SJSA1 (cell line): ENCODE results near the gene PSMB3. TPM values are rescaled to one million over a fixed set of nuclear protein-coding genes. Genes with fewer than 3 reads are reported as not detected.

ENCODE experiments used
- DNase-seq, 2 experiments: peaks; one replicate each; pipeline ENCODE4 v3.0.0-alpha.2; 2015 to 2020; ENCODE audit warnings: low spot score in 2 of 2, low read depth in 1 of 2
- H3K27ac ChIP-seq: fragments of 250-450 bp; sonication (Bioruptor Pico); 2 replicates; pipeline ENCODE4 v1.5.1; 2020; ENCODE audit warnings: mild to moderate bottlenecking, moderate library complexity
- H3K27me3 ChIP-seq: fragments of 250-450 bp; sonication (Bioruptor Pico); replicated peaks from 2 replicates; pipeline ENCODE4 v1.5.1; 2020; ENCODE audit warnings: mild to moderate bottlenecking, moderate library complexity
- H3K36me3 ChIP-seq: fragments of 250-450 bp; sonication (Bioruptor Pico); 2 replicates; pipeline ENCODE4 v1.5.1; 2020; ENCODE audit warnings: mild to moderate bottlenecking
- H3K4me1 ChIP-seq: fragments of 250-450 bp; sonication (Bioruptor Pico); replicated peaks from 2 replicates; pipeline ENCODE4 v1.6.1; 2021; ENCODE audit warnings: mild to moderate bottlenecking
- H3K4me3 ChIP-seq: fragments of 250-450 bp; sonication (Bioruptor Pico); 2 replicates; pipeline ENCODE4 v1.5.1; 2020; ENCODE audit warnings: mild to moderate bottlenecking
- H3K9me3 ChIP-seq: fragments of 250-450 bp; sonication (Bioruptor Pico); replicated peaks from 2 replicates; pipeline ENCODE4 v1.5.1; 2020; ENCODE audit warnings: mild to moderate bottlenecking
- total RNA-seq: library from RNA; depleted of rRNA; stranded (reverse); fragments of >200 nt; shearing (Covaris generic); gene quantifications from 2 replicates; pipeline ENCODE4 v1.2.3, GENCODE V29; 2014

PSMB3 gene
- total RNA-seq, 1 experiment from 2014 or later: 297 TPM

DNA sequence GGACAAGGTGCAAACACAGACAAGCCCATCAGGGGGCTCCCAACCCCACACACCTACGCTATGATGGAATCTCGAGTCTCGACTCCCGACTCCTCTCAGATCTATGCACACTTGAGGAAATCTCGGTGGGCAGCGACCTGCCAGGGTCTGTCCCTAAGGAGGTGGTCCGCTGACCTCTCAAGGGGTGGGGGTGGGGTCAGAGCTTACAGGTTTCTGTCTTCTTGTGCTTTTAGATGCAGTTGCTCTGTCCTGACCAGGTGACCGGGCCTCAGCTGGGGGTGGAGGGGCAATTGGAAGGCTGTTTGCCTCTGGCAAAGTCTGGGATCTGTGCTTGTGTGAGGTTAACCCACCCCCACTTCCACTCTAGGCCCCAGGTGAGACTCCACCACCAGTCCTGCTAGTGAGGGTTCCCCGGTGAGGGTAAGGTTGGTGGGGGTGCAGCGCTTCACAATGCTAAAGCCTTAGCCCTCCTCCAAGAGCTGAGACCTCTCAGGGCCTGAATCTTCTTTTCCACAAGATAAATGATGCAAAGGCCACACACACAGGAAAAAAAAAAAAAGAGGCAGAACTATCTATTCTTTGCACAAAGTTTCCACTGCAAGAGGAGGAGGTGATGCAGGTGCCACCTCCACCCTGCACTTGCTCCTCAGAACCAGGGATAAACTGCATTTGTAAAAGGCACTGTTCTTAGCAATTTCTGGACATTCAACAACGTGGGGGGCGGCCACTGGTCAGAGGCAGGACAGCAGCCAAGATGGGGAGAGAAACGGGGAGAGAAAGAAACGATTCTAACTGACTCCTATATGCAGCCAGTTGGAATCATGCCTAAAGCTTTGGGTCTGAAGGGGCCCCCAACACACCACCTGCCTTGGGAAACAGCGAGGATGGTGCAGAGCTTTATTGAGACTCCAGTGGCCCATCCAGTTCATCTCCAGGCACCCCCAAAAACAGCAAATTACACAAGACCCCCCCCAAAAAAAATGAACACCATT, 18.3 kb upstream of the PSMB3 start:
- no peak for DNase-seq
- Histone ChIP-seq H3K27me3 (no peaks in the 10 kb centered on the region), H3K4me1 (peaks cover 28% of the 10 kb centered on the region), H3K9me3 (no peaks in the 10 kb centered on the region), H3K36me3 (peaks cover 82% of the 10 kb centered on the region), H3K4me3 (no peak overlapping the region), H3K27ac (no peak overlapping the region)

DNA sequence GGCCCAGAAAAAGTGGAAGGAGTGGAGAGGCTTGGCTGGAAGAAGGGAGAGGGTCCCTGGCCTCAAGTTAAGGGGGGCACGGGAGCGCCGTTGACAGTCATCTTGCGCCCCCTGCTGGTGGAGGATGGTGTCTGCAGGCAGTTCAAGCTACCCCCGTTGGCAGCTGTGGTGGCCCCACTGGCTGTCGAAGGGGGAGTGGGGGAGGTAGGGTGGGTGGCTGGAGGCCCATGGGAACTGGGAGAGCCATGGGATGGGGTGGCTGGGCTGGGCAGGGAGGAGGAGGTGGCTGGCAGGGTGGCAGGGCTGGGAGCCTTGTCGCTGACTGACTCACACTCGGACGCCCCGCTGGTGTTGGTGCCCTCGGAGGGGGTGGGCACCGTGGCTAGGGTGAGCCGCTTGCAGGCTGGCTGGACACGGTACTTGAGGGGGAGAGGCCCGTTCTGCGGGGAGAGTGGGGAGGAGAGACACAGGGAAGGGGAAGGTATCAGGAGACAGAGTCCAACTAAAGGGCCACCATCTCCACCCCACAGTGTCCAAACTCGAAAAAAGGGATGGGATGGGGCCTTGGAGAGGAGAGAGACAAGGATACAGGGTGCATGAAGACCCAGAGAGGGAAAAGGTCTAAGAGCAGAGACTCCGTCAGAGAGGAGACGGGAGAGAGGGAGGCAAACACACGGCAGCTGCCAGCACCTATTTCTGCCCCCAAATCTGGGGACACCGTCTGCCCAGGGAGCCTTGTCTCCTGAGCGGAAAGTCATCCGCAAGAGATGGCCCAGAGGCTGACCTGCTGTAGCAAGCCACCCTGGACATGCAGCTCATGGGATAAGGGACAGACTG, 17.2 kb upstream of the PSMB3 start:
- peaks cover 22% of the 10 kb centered on the region for H3K4me1 ChIP-seq
- peak; percentile 30 to 68 for DNase-seq
- H3K9me3 ChIP-seq: no peaks in the 10 kb centered on the region
- H3K4me3 ChIP-seq: no peak overlapping the region
- H3K27me3 ChIP-seq: no peaks in the 10 kb centered on the region
- H3K36me3 ChIP-seq: peaks cover 88% of the 10 kb centered on the region
- no peak overlapping the region for H3K27ac ChIP-seq

DNA sequence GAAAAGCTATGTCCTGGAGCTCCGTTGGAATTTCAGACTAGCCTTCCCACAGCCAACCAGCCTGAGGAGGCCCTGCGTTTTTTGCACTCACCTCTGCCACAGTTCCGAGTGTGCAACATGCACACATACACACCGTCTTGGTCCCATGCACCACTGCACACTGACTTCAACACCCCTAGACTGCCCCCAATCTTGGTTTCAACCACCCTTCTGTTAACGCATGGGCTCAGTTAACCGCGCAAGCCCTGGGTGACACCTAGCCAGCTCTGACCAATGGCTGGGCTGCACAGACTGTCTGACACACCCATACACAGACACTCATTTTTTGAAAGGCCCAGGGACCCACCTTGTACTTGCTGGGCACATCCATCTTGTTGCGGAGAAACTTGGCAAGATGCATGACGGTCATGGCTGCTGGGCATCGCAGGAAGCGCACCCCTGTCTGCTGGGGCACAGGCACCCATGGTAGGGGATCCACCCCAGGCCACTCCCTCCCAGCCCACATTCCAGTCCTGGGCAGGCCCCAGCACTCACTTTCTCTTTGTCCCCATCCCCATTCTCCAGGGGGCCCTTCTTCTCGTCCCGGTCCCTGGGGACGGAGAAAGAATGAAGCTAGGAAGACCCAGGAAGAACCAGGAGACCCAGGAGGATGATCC, 14.4 kb upstream of the PSMB3 start:
- Histone ChIP-seq H3K36me3 (peaks cover 67% of the 10 kb centered on the region), H3K9me3 (no peaks in the 10 kb centered on the region), H3K27ac (no peak overlapping the region), H3K4me1 (peaks cover 5% of the 10 kb centered on the region), H3K27me3 (no peaks in the 10 kb centered on the region), H3K4me3 (no peak overlapping the region)
- DNase-seq: no peak

DNA sequence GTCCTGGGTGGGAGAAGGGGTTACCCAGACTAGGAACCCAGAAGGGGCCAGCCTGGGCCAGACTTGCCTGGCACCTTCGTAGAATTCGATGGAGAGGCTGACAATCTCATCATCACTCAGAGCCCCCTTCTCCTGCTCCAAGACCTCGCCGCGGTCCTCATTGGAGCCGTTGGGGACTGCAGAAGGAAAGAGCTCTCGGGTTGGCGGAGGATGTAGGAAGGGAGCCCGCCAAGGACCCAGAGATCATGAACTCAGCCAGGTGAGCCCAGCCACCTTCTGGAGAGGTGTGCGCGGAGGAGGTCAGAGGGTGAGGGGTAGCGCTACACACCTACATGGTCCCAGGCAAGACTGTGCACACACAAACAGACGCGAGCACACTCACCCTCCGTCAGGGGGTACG, 13.9 kb upstream of the PSMB3 start:
- no peak for DNase-seq
- Histone ChIP-seq H3K36me3 (peaks cover 62% of the 10 kb centered on the region), H3K9me3 (no peaks in the 10 kb centered on the region)

DNA sequence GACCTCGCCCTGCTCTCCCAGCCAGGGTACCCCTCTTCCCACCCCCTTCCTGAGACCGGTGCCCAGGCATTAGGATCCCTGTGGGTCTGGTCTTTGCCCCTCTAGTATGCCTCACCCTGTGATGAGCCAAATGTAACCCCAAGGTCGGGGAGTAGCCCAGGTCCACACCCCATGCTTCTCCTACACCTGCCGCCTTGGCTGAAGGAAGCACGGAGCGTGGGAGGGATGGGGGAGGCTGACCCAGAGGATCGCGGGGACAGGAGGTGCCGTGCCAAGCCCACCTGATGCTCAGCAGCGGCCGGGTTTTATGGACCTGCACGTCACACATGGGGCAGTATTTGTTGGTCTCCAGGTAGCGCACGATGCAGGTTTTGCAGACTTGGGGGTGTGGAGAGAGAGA, 13.2 kb upstream of the PSMB3 start:
- Histone ChIP-seq H3K9me3 (no peaks in the 10 kb centered on the region), H3K4me1 (peaks cover 5% of the 10 kb centered on the region), H3K27me3 (no peaks in the 10 kb centered on the region), H3K4me3 (no peak overlapping the region), H3K36me3 (peaks cover 59% of the 10 kb centered on the region), H3K27ac (no peak overlapping the region)
- DNase-seq: no peak

More for the DNA sequence above, 13.9 kb upstream of the PSMB3 start:
- Histone ChIP-seq H3K27me3 (no peaks in the 10 kb centered on the region), H3K27ac (no peak overlapping the region), H3K4me3 (no peak overlapping the region), H3K4me1 (peaks cover 5% of the 10 kb centered on the region)

DNA sequence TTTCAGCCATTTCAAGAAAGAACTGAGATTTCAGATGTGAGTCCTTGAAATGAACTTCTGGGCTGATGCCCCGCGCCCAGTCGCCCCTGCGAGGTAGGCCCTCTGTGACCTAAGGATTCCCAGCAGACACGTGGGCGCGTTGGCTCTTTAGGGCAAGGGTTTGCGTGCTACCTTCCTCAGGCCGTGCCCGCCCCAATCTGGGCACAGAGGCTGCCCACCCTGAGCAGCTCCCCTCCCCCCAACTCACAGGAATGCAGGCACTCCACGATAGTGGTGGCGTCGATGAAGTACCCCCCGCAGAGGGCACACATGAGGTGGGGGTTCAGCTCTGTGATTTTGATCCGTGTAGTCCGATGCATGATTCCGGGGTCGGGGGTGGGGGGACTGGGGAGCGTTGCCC, 12.5 kb upstream of the PSMB3 start:
- Histone ChIP-seq H3K27me3 (no peaks in the 10 kb centered on the region), H3K4me1 (peaks cover 5% of the 10 kb centered on the region), H3K36me3 (peaks cover 57% of the 10 kb centered on the region), H3K9me3 (no peaks in the 10 kb centered on the region), H3K4me3 (no peak overlapping the region), H3K27ac (no peak overlapping the region)
- DNase-seq: no peak

DNA sequence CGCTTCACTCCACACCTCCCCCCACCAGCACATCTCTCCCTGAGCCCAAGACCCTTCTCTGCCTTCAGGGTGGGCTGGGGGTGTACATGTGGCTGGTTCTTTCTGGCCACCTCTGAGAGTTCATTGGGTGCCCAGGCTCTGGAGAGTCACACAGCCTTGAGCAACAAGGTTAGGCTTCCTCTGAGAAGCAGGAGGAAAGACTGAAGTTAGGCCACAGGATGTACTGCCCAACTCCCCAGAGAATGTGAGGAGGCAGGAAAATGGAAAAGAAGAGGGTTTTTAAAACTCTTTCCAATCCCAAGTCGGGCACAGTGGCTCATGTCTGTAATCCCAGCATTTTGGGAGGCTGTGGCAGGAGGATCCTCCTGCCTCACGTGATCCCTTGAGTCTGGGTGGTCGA, 11.7 kb upstream of the PSMB3 start:
- Histone ChIP-seq H3K4me1 (no peaks in the 10 kb centered on the region), H3K4me3 (no peak overlapping the region), H3K36me3 (peaks cover 53% of the 10 kb centered on the region), H3K27me3 (no peaks in the 10 kb centered on the region), H3K9me3 (no peaks in the 10 kb centered on the region), H3K27ac (no peak overlapping the region)
- no peak for DNase-seq

DNA sequence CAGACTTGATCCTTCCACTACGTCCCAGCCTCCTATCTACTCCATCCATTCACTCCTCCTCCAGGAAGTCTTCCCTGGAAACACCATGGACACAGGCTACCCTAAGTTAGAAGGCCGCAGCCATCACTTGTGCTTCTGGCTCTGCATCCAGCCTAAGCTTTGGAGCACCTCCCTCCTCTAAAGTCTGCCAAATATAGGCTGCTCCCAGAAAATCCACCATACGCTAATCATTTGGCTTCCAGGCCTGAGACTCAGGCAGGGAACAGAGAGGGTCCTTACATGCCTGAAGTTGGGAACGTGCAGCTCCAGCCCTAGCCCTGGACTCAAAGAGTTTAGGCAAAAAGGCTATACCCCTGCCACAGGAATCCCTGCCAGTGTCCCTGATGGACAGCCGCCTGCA, 11.1 kb upstream of the PSMB3 start:
- H3K4me3 ChIP-seq: no peak overlapping the region
- no peak overlapping the region for H3K27ac ChIP-seq
- DNase-seq: no peak
- no peaks in the 10 kb centered on the region for H3K27me3 ChIP-seq
- no peaks in the 10 kb centered on the region for H3K9me3 ChIP-seq
- H3K4me1 ChIP-seq: peaks cover 3% of the 10 kb centered on the region
- peaks cover 46% of the 10 kb centered on the region for H3K36me3 ChIP-seq

DNA sequence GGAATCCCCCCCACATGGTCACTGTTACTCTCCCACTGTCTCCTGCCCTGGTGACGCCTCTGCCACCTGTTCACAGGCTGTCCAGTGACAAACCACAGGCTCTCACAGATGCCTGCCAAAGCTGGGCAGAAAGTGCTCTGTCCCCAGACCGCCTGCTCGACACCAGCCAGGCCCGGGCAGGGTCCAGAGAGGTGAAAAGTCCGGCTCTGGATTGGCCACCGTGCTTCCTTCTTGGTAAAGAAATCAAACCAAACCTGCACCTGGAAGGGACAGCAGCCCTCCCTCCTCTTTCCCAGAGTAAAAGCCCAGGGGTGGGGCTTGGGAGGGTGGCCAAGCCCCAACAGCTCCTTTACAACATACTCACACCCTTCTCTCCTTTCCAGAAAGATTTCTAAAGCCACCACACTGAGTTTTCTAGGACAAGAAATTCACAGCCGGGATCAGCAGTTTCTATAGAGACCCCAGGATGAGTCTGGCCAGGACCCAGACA, 10.6 kb upstream of the PSMB3 start:
- Histone ChIP-seq H3K27me3 (no peaks in the 10 kb centered on the region), H3K27ac (no peak overlapping the region), H3K9me3 (no peaks in the 10 kb centered on the region), H3K4me3 (no peak overlapping the region), H3K4me1 (peaks cover 8% of the 10 kb centered on the region), H3K36me3 (peaks cover 41% of the 10 kb centered on the region)
- DNase-seq: no peak

DNA sequence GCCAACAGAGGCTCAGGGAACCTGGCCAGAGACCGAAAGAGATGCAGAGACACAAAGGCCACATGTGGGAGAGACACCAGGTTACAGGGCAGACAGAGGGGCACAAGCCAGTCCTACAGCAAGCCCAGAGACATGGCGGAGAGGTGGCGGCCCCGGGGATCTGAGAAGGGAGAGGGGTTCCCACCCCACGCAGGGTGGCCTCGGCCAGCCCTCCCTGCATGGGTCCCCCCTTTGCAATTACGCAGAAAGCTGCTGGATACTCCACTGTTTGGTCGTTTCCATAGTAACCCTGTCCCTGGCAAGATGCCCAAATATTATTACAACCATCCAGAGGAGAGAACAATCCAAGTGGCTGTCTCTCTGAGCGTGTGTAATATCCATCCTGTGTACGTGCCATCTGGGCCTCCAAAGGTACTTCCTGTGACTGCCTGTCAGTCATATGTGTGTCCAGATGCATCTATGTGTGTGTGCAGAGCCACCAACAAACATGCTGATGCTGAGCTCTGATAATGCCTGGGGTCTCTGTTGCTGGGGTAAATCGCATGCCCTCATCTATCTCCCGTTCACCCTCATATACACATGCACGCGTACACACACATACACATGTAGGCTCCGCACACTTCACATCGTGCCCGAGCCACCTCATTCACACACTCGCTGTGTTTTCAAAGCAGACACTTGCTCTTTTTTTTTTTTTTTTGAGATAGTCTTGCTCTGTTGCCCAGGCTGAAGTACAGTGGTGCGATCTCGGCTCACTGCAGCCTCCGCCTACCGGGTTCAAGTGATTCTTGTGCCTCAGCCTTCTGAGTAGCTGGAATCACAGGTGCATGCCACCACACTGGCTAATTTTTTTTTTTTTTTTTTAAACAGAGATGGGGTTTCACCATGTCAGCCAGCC, 9.9 kb upstream of the PSMB3 start:
- H3K4me3 ChIP-seq: no peak overlapping the region
- no peak for DNase-seq
- H3K27ac ChIP-seq: no peak overlapping the region
- H3K36me3 ChIP-seq: peaks cover 37% of the 10 kb centered on the region
- H3K27me3 ChIP-seq: no peaks in the 10 kb centered on the region
- H3K4me1 ChIP-seq: peaks cover 10% of the 10 kb centered on the region
- no peaks in the 10 kb centered on the region for H3K9me3 ChIP-seq

DNA sequence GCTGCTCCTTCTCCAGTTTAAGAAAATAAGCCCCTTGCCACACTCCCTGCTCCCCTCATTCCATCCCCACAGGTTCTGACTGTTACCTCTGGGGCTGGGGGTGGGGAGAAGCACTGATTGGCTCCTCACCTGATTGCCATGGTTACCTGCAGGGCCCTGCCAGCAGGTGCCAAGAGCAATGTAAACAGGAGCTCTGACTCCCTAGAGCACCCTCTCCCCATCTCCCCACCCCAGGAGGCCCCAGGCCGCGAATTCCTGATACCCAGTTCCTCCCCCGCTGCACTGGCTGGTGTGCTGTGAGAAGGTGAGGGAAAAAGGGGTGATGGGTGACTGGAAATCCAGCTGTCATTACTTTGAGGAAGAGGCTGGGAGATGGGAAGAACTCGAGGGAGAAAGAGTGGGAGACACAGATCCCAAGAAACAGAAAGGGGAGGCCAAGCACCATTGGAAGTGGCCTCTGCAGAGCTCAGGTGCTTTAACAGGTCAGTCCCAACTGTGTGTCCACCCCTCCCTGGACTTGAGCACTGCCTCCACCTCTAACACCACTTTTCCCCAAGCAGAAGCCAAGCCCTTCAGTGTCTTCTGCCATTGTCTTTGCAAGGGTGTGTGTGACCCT, 8.9 kb upstream of the PSMB3 start:
- H3K4me1 ChIP-seq: peaks cover 13% of the 10 kb centered on the region
- H3K27me3 ChIP-seq: no peaks in the 10 kb centered on the region
- H3K27ac ChIP-seq: no peak overlapping the region
- peaks cover 29% of the 10 kb centered on the region for H3K36me3 ChIP-seq
- DNase-seq: no peak
- no peaks in the 10 kb centered on the region for H3K9me3 ChIP-seq
- H3K4me3 ChIP-seq: no peak overlapping the region

DNA sequence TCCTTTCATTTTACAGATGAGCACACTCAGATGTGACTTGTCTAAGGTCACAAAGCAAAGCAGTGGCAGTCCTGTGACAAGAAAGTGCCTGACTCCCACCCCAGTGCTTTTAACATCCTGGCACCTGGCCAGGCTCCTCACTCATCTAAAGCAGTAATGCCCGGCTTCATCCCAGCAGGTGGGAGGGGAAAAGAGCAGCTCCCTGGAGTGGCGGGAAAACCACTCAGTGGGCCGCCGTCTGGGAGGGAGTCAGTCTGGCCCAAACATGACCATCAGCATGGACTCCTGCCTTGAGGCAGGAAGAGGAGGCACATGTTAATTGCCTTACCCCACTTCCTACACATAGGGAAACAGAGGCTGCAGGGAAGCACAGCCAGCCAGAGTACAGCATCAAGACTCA, 7.0 kb upstream of the PSMB3 start:
- H3K4me3 ChIP-seq: no peak overlapping the region
- H3K27me3 ChIP-seq: no peaks in the 10 kb centered on the region
- peaks cover 29% of the 10 kb centered on the region for H3K4me1 ChIP-seq
- H3K9me3 ChIP-seq: no peaks in the 10 kb centered on the region
- no peak for DNase-seq
- no peak overlapping the region for H3K27ac ChIP-seq
- H3K36me3 ChIP-seq: peaks cover 16% of the 10 kb centered on the region
